Trophoblast cell (in vitro differentiated cells and primary cell): ENCODE measurements around the gene MYOC.

Experiments used
- DNase-seq, 2 donors: peaks; one replicate each; pipeline ENCODE4 v3.0.0-alpha.2; 2016
- H2AFZ ChIP-seq: 2 replicates; pipeline ENCODE4 v1.6.1; 2013; ENCODE audit warnings: low read length, moderate library complexity, mild to moderate bottlenecking; ENCODE audit not compliant: insufficient read depth, poor library complexity
- H2AK5ac ChIP-seq: 2 replicates; pipeline ENCODE4 v1.6.1; 2013; ENCODE audit warnings: mild to moderate bottlenecking, low read length
- H2BK120ac ChIP-seq: 2 replicates; pipeline ENCODE4 v1.6.1; 2013; ENCODE audit warnings: low read length, mild to moderate bottlenecking, moderate library complexity; ENCODE audit not compliant: insufficient read depth, poor library complexity
- H2BK12ac ChIP-seq: 2 replicates; pipeline ENCODE4 v1.6.1; 2013; ENCODE audit warnings: mild to moderate bottlenecking, low read length, moderate library complexity
- H2BK5ac ChIP-seq: 2 replicates; pipeline ENCODE4 v1.6.1; 2013; ENCODE audit warnings: low read length, low read depth, moderate library complexity, mild to moderate bottlenecking; ENCODE audit not compliant: poor library complexity
- H3K14ac ChIP-seq: 2 replicates; pipeline ENCODE4 v1.6.1; 2013; ENCODE audit warnings: mild to moderate bottlenecking, low read length
- H3K18ac ChIP-seq: 2 replicates; pipeline ENCODE4 v1.6.1; 2013; ENCODE audit warnings: mild to moderate bottlenecking, low read length
- H3K23ac ChIP-seq: 2 replicates; pipeline ENCODE4 v1.6.1; 2013; ENCODE audit warnings: low read length
- H3K27ac ChIP-seq: 2 replicates; pipeline ENCODE4 v1.5.1; 2013; ENCODE audit warnings: low read depth, mild to moderate bottlenecking, inconsistent platforms, low read length, moderate library complexity
- H3K27me3 ChIP-seq: 2 replicates; pipeline ENCODE4 v1.6.1; 2013; ENCODE audit warnings: inconsistent platforms, mild to moderate bottlenecking, low read length, moderate library complexity; ENCODE audit not compliant: insufficient read depth
- H3K36me3 ChIP-seq, 2 experiments: 1 replicate in 1 of 2; 2 replicates in 1 of 2; pipeline ENCODE4 v1.6.1; 2013; ENCODE audit warnings: low read length in 2 of 2, mild to moderate bottlenecking in 2 of 2, moderate library complexity in 1 of 2; ENCODE audit not compliant: insufficient read depth in 2 of 2, control insufficient read depth in 1 of 2
- H3K4ac ChIP-seq: 2 replicates; pipeline ENCODE4 v1.6.1; 2013; ENCODE audit warnings: low read depth, mild to moderate bottlenecking, low read length, moderate library complexity
- H3K4me1 ChIP-seq, 2 experiments: 1 replicate in 1 of 2; 2 replicates in 1 of 2; pipeline ENCODE4 v1.6.1; 2013; ENCODE audit warnings: low read length in 2 of 2, mild to moderate bottlenecking in 2 of 2, moderate library complexity in 1 of 2; ENCODE audit not compliant: insufficient read depth in 2 of 2, control insufficient read depth in 1 of 2
- H3K4me2 ChIP-seq: 2 replicates; pipeline ENCODE4 v1.6.1; 2013; ENCODE audit warnings: inconsistent platforms, mild to moderate bottlenecking, low read length, moderate library complexity
- H3K4me3 ChIP-seq: 2 replicates; pipeline ENCODE4 v1.5.1; 2013; ENCODE audit warnings: mild to moderate bottlenecking, low read depth, low read length, inconsistent platforms
- H3K79me1 ChIP-seq: one replicate; pipeline ENCODE4 v1.6.1; 2013; ENCODE audit warnings: low read length
- H3K79me2 ChIP-seq: 2 replicates; pipeline ENCODE4 v1.6.1; 2013; ENCODE audit warnings: low read length, mild to moderate bottlenecking; ENCODE audit not compliant: control insufficient read depth, insufficient read depth, poor library complexity
- H3K9ac ChIP-seq: 2 replicates; pipeline ENCODE4 v1.6.1; 2013; ENCODE audit warnings: mild to moderate bottlenecking, low read length
- H3K9me3 ChIP-seq: 2 replicates; pipeline ENCODE4 v1.6.1; 2013; ENCODE audit warnings: low read depth, mild to moderate bottlenecking, control low read depth, inconsistent platforms, low read length; ENCODE audit not compliant: insufficient read depth
- H4K12ac ChIP-seq: 2 replicates; pipeline ENCODE4 v1.6.1; 2013; ENCODE audit warnings: low read depth, mild to moderate bottlenecking, low read length, moderate library complexity
- H4K8ac ChIP-seq: 2 replicates; pipeline ENCODE4 v1.6.1; 2013; ENCODE audit warnings: low read depth, mild to moderate bottlenecking, low read length, moderate library complexity
- H4K91ac ChIP-seq: one replicate; pipeline ENCODE4 v1.6.1; 2013; ENCODE audit warnings: low read depth, mild to moderate bottlenecking, low read length, moderate library complexity
- WGBS: extraction: QIAGEN DNeasy Blood & Tissue Kit; methylation state at CpG from one replicate; pipeline ENCODE4 v1.1.7; 2013; ENCODE audit warnings: missing lambda C conversion rate; ENCODE audit not compliant: insufficient read length, insufficient coverage; ENCODE audit errors: extremely low coverage; 5-methylcytosine and 5-hydroxymethylcytosine counted together

Gene MYOC

DNA sequence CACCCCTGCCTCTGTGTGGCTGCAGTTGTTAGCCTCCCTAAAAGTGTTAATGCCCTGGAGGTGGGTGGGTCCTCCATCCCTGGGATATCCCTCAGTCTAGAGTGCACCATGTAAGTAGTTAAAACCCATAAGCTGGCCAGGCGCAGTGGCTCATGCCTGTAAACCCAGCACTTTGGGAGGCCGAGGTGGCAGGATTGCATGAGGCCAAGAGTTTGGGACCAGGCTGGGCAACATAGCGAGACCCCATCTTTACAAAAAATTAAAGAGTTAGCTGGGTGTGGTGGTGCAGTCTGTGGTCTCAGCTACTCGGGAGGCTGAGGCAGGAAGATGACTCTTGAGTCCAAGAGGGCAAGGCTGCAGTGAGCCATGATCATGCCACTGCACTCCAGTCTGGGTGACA, 10.3 kb downstream of the MYOC start:
- no peak overlapping the region for H3K4me2 ChIP-seq
- H3K23ac ChIP-seq: no peak overlapping the region
- no peaks in the 10 kb centered on the region for H3K9me3 ChIP-seq
- H2AFZ ChIP-seq: no peak overlapping the region
- no peaks in the 10 kb centered on the region for H3K27me3 ChIP-seq
- H3K4me3 ChIP-seq: no peak overlapping the region
- no peaks in the 10 kb centered on the region for H3K36me3 ChIP-seq
- no peak overlapping the region for H3K18ac ChIP-seq
- H3K79me1 ChIP-seq: no peaks in the 10 kb centered on the region
- no peak overlapping the region for H3K27ac ChIP-seq
- no peaks in the 10 kb centered on the region for H3K79me2 ChIP-seq
- no peak overlapping the region for H2BK12ac ChIP-seq
- no peak overlapping the region for H4K8ac ChIP-seq
- H3K9ac ChIP-seq: no peak overlapping the region
- H2BK5ac ChIP-seq: no peak overlapping the region
- H3K14ac ChIP-seq: no peak overlapping the region
- no peak overlapping the region for H4K12ac ChIP-seq
- DNase-seq: no peak
- no peaks in the 10 kb centered on the region for H3K4me1 ChIP-seq
- no peak overlapping the region for H3K4ac ChIP-seq
- no peak overlapping the region for H2BK120ac ChIP-seq
- no peak overlapping the region for H4K91ac ChIP-seq
- no peak overlapping the region for H2AK5ac ChIP-seq
- no CpG with 5 or more reads among the region's 4 CpGs for WGBS

DNA sequence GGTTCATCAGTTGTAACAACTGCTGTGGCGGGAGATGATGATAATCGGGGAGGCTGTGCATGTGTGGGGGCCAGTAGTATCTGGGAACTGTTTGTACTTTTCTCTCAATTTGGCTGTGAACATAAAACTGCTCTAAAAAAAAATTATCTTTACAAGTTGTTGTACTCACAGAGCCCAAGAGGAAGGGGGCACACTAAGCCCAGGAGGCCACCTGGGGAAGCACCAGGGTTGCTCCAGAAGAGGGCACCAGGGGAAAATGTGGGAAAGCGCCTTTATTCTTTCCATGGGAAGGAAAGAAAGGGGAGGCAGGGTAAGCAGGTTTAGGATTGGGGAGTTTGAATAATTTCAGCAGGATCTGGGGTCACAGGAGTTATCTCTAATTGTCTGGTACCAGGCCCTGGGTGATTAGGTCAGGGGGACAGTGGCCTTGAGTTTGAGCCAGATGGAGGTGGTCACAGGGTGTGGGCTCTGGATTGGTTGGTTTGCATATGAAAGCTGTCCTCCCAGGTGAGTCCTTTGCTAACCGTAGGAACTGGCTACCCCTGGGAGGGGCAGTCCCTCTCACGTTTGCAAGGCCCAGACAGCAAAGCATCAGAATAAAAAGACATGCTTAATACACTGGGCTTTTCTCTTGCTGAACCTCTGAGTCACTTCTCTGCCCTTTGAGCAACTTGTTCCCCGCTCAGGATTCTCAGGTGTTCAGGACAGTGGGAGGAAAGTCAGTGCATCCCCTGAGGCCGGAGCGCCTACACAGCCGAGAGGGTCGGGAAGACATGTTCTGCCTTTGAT, 11.2 kb downstream of the MYOC start:
- H3K23ac ChIP-seq: no peak overlapping the region
- no peak overlapping the region for H4K8ac ChIP-seq
- H3K27ac ChIP-seq: no peak overlapping the region
- no peak overlapping the region for H3K14ac ChIP-seq
- no peaks in the 10 kb centered on the region for H3K36me3 ChIP-seq
- no peak overlapping the region for H2AK5ac ChIP-seq
- no CpG with 5 or more reads among the region's 10 CpGs for WGBS
- no peak overlapping the region for H3K4ac ChIP-seq
- H3K4me1 ChIP-seq: no peaks in the 10 kb centered on the region
- no peak overlapping the region for H2BK120ac ChIP-seq
- no peaks in the 10 kb centered on the region for H3K9me3 ChIP-seq
- no peak overlapping the region for H3K9ac ChIP-seq
- H3K4me2 ChIP-seq: no peak overlapping the region
- no peaks in the 10 kb centered on the region for H3K79me2 ChIP-seq
- no peaks in the 10 kb centered on the region for H3K79me1 ChIP-seq
- H2BK12ac ChIP-seq: no peak overlapping the region
- no peak overlapping the region for H4K91ac ChIP-seq
- no peak overlapping the region for H2AFZ ChIP-seq
- H2BK5ac ChIP-seq: no peak overlapping the region
- H3K27me3 ChIP-seq: no peaks in the 10 kb centered on the region
- H4K12ac ChIP-seq: no peak overlapping the region
- H3K18ac ChIP-seq: no peak overlapping the region
- DNase-seq: no peak
- no peak overlapping the region for H3K4me3 ChIP-seq

DNA sequence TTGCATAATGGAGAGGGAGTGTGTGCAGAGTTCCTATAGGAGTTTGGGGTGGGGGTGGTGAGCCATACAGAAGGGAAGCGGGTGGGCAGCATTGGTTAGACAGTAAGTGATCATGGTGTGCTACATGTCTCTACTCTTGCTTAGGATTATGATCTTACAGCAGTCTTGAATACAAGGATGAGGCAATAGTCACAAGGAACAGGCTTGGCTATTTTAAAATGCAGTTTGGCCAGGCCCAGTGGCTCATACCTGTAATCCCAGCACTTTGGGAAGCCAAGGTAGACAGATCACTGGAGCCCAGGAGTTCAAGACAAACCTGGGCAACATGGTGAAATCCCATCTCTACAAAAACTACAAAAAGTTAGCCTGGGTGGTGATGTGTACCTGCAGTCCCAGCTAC, 12.3 kb downstream of the MYOC start:
- Histone ChIP-seq H3K18ac (no peak overlapping the region), H3K4me3 (no peak overlapping the region), H4K12ac (no peak overlapping the region), H3K27me3 (no peaks in the 10 kb centered on the region), H3K36me3 (no peaks in the 10 kb centered on the region), H3K27ac (no peak overlapping the region), H3K79me1 (no peaks in the 10 kb centered on the region), H2BK120ac (no peak overlapping the region), H3K14ac (no peak overlapping the region), H2BK5ac (no peak overlapping the region), H2AFZ (no peak overlapping the region), H3K4ac (no peak overlapping the region), H4K91ac (no peak overlapping the region), H3K9me3 (no peaks in the 10 kb centered on the region), H3K23ac (no peak overlapping the region), H3K4me2 (no peak overlapping the region), H2AK5ac (no peak overlapping the region), H3K9ac (no peak overlapping the region), H4K8ac (no peak overlapping the region), H3K4me1 (no peaks in the 10 kb centered on the region), H2BK12ac (no peak overlapping the region), H3K79me2 (no peaks in the 10 kb centered on the region)
- WGBS: no CpG with 5 or more reads among the region's 1 CpG
- DNase-seq: peak in 1 of 2 donors; percentile 51

- Histone ChIP-seq H2BK120ac (no peak overlapping the region), H3K27me3 (no peaks in the 10 kb centered on the region), H3K9ac (no peak overlapping the region), H4K91ac (no peak overlapping the region), H2AFZ (no peak overlapping the region), H3K4ac (no peak overlapping the region), H4K12ac (no peak overlapping the region), H2BK5ac (no peak overlapping the region), H3K4me2 (no peak overlapping the region), H3K14ac (no peak overlapping the region), H4K8ac (no peak overlapping the region), H3K4me1 (no peaks in the 10 kb centered on the region), H3K79me2 (no peaks in the 10 kb centered on the region), H3K9me3 (no peaks in the 10 kb centered on the region), H3K36me3 (no peaks in the 10 kb centered on the region), H2AK5ac (no peak overlapping the region), H2BK12ac (no peak overlapping the region), H3K4me3 (no peak overlapping the region), H3K18ac (no peak overlapping the region), H3K23ac (no peak overlapping the region), H3K79me1 (no peaks in the 10 kb centered on the region), H3K27ac (no peak overlapping the region)
- DNase-seq: no peak
- WGBS: no CpG with 5 or more reads among the region's 4 CpGs
Measured at GRCh38 chr1:171637928-171638576, 14.4 kb downstream of the MYOC start.
